Raji (cell line): Measurements from ENCODE around the gene ING1.

Experiments used
- POLR2A ChIP-seq: IDR thresholded peaks from 2 replicates; pipeline ENCODE4 v1.6.1; 2011; ENCODE audit warnings: low read depth, low read length, control low read depth; ENCODE audit not compliant: insufficient read depth

ING1 gene

GRCh38 chr13:110705826-110706569, 7.5 kb upstream of the ING1 start, which contains the start of gene CARS2:
Gene CARS2, minus strand, starts transcription at chr13:110706116. Its CDS starts 23 bp downstream, at chr13:110706093.
- peak; percentile 85 for TF ChIP-seq POLR2A

DNA sequence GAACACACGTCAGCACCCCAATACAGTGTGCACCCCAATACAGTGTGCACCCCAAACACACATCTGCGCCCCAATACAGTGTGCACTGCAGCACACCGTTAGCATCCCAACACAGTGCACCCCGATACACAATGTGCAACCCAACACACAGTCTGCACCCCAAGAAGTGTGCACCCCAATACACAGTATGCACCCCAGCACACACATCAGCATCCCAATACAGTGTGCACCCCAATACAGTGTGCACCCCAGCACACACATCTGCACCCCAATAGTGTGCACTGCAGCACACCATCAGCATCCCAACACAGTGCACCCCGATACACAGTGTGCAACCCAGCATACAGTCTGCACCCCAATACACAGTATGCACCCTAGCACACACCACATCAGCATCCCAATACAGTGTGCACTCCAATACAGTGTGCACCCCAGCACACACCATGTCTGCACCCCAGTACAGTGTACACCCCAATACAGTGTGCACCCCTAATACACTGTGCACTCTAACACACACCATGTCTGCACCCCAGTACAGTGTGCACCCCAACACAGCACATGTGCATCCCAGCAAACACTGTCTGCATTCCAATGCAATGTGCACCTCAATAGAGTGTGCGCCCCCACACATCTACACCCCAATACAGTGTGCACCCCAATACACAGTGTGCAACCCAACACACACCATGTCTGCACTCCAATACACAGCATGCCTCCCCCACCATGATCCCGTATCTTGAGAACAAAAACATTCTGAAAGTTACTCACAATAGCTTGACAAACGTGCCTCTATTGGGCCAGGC, 6.7 kb upstream of the ING1 start:
- TF ChIP-seq POLR2A, result no peak

DNA sequence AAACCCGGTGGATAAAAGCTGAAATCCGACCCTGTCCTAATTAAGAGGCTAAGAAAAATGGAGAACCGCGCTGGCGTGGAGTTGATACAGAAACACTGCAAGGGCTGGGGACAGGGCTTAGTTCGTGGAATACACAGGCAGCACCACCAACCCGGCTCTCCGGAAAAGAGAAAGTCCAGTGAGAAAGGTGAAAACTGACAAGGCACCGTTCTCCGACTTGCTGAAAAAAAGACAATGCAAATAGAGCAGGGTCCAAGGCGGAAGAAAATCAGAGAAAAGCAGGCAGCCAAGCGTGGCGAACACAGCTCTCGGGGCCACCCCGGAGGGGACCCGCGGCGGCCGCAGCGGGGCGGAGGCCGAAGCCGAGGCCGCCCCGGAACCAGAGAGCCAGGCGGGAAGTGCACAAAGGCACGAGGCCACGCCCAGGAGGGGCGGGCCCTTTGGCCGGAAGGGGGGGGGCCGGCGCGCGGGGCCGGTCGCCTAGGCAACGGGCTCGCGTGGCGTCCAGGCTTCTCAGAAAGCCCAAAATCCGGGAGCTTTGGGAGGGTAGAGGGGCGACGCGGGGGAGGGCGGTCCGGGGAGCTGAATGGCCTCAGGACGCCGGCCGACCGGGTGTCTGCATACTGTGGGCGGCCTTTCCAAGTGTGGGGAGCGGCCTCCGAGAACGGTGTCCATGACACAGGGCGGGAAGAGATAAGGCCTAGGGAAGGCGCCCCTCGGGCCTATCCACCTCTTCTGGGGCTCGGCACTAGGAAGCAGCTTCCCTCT, 1.2 kb upstream of the ING1 start:
- peak; percentile 76 for TF ChIP-seq POLR2A

DNA sequence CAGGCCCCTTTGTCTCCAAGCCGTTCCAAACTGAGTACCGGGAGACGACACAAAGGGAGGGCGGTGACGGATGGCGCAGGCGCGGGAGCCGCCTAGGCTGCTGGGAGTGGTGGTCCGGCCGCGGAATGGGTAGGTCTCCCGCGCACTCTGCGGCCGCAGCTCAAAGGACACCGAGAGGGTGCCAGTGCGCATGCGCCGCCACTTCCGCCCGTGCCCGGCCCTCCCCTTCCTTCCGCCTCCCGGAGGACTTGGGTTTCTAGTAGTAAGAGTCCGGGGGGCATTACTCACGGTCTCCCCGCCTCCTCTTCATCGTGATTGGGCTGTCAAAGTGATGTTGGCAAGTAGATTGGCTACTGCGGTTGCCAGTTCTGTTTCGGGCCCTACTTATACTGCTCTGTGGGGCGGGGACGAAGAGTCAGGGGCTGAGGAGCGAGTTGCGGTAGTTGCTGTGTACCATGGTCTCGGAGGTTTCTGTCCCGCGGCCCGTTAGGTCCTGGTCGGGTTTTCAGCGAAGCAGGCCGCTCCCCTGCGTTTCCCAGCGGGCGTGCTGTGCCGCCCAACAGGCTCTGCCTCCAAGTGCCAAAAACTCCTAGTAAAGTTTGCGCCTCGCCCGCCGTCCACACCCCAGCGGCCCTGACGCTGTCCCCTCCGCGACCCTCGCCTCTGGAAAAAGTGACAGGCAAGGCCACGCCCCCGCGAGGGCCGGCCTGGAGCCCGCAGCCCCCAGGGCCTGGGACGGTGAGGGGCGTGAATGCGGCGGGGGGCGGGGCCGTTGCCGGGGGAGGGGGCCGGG, 455 bp upstream of the ING1 start:
- peak; percentile 99 for TF ChIP-seq POLR2A

GRCh38 chr13:110713981-110714796, 689 bp downstream of the ING1 start:
- TF ChIP-seq POLR2A, result no peak; the same call in 1 of the 2 replicates

GRCh38 chr13:110714797-110715394, 1.4 kb downstream of the ING1 start:
- peak; percentile 100 for TF ChIP-seq POLR2A

DNA sequence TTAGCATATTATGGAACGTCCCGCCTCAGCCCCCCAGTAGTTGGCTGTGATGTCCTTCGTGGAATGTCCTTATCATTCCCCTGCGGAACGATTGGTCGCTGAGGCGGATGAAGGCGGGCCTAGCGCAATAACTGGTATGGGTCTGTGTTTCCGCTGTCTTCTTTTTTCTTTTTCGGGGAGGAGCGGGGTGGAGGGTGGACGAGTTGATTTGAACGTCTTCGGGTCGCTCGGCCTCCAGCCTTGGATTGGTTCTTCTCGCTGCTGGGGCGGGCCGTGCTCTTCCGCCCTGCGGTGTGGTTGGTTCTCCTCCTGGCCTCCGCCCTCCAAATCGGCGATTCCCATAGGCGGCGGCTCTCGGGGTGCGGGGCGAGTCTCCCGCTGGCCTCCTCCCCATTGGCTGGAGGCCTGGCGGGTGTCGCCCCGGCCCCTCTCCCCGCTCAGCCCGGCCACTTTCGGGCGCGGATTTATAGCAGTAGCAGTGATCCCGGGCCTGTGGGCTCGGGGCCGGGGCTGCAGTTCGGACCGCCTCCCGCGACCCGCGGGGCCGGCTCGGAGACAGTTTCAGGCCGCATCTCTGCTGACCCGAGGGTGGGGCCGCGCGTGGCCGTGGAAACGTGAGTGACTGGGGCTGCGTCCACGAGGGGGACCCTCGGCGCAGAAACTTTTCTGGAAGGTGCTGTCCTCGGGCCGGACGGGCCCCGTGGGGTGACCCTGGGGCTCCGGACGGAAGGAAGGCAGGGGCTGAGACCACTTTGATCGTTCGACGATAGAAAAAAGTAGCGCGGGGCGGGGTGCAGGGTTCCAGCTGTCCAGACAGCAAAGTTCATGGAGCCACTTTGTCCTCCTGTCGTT, 2.1 kb downstream of the ING1 start:
- no peak for TF ChIP-seq POLR2A

DNA sequence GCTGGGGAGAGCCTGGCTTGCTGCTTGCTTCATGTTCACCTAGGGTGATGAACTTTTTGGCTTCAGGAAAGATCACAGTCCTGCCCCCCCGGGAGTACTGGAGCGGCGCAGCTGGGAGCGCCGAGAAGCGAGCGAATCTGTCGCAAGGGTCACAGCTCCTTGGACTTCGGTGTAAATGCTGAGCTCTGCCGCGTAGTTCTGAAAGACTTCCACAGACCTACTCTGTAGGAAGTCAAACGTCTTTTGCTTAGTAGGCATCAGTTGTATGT, 2.7 kb downstream of the ING1 start:
- TF ChIP-seq POLR2A, result no peak

- no peak for TF ChIP-seq POLR2A
These were observed 5.7 kb downstream of the ING1 start for GRCh38 chr13:110719036-110719710.

GRCh38 chr13:110722971-110723370, 9.5 kb downstream of the ING1 start:
- no peak for TF ChIP-seq POLR2A

DNA sequence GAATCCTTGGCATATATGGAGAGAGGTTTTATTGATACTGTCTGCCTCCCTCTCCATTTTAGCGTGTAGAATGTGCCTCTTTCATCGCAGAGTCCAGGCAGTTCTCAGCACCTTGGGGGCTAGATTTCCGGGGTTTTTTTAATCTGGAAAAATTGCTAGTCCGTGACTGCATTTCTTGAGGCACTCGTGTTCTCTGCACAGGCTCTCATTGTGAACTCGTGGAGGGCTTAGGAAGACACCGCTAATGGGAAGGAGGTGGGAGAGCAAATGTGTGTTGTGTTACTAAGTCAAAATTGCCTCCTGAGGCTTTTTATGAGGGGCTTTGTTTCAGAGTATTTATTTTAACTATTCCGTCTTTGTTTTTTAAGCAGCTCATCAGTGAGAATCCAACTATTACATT, 10.1 kb downstream of the ING1 start:
- no peak for TF ChIP-seq POLR2A

DNA sequence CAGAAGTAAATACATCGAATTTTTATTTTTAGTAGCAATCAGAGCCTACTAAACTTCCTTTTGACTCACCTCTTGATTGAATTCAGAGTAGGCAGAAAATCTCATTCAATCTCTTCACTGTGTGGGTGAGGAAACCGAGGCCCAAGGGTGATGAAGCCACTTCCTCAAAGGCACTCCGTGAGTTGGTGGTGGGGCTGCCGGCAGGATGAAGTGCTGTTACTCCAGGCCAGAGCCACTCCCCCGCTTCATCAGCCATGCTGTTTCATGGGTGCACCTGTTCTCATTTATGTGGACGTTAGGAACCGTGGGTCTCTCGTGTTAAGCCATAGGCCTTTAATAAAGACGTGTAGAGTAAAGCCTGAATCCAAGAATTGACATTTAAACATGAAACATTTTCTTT, 13.2 kb downstream of the ING1 start:
- no peak for TF ChIP-seq POLR2A
